Measurements from ENCODE around the gene SRC.

The SRC gene

DNA sequence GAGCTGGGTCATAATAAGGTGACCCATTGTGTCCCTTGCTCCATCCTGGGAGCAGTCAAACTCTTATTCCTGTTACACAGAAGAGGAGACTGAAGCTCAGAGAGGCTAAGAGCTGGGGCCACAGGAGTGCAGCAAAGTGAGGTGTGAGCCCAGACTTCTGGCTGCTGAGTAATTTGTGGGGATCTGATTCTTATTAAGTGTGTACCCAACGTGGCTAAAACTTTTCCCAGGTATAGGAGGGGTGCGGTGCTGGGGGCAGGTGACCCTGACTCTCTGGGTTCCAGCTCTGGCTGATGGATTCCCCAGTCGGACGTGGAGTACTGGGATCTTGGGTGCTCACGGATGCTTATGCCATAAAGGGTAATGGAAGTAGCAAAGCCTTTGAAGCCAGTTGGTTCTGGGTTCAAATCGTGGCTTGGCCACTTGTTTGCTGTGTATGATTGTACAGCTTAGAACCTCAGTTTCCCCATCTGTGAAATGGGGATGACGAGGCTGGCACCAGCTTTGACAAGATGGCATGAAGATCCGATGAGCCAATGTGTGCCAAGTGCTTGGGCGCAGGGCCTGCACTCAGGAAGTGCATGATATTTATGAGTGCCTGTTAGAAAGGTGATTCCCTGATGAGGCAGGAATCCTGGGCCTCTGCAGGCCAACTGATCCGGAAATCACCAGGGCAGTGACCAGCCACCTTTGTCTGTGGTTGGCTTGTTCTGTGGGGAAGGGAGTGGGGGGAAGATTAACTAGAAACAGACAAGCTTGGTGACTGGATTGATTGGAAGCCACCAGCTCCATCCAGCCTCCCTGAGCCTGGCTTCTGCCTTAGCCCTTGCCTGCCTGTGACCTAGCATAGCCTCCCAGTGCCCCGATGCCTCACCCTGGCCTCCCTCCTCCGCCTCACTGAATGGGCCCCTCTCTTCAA, 6.0 kb downstream of the SRC start:
- DNase-seq: no peak

DNA sequence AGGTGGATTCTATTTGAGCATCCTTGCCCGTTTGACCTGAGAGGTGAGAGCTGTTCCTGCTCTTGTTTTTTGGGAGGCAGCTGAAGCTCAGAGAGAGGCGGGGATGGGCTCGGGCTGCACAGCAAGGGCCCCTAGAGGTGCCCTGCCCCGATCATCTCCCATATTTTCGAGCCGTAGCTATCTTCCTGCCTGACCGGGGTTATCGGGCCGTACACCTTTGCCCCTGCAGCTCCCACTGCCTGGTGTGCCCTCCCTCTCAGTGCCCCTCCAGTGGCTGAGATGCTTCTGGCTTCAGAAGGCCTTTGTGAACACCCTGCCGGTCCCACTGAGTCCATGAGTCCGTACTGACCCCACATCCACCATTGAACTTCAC, 6.7 kb downstream of the SRC start:
- DNase-seq: no peak

DNA sequence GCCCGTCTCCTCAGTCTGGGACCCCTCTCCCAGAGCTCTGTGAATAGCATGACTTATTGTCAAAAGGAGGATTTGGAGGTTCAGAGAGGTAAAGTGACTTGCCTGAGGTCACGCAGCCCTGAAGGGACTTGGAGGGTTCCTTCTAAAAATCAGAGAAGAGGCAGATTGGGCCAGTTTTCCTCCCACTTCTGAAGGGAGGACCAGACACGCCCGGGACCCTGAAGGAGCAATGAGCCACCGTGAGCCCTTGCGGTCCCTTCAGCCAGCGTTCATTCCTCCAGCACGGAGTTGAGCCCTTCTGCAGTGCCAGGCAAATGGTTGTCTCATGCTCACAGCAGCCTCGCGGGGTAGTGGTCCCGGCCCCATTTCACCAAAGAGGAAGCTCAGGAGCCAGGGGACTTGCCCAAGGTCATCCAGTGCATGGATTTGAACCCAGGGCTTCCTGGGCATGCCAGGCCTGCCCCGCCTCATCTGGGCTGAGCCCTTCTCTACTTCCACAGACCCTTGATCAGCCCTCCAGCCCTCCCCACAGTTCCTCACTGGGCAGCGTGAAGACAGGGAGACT, 7.4 kb downstream of the SRC start:
- no peak for DNase-seq

DNA sequence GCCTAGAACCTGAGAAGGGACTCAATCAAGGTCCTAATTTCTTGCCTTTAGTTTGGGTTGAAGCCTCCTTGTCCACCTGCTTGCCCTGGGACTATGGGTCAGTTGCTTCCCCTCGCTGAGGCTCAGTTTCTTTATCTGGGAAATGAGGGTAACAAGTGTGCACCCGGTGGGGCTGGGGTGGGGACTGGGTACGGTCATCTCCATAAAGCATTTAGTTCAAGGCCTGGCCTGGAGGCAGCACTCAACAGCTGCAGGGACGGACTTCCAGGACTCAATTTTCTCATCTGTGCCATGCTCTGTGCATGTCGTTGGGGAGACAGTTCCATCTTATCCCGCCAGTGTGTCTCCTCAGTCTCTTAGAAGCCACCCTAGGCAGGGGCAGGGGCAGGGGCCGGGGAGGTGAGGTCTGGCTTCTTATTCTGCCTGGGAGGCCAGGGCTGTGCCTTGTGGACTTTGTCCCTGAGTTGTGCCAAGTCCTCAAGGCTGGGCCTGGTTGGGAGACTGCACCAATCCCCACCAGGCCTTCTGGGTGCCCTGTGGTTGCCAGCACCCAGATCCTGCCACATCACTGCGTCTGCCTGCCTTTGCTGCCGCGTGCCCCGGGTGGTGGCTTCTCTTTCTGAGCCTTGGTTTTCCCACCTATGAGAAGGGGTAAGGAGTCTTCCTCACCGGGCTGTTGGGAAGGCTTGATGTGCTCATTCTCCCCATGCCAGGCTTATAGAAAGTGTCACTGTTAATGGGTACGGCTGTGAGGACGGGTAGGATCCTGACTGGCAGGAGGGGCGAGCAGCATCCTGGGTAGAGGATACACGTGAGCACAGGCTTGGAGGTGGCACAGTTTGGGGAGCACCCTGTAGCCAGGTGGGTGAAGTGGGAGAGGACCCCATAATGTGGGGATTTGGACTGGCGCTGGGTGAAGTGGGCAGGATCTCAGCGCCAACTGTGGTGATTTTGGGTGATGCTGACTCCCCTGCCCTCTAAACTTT, 8.6 kb downstream of the SRC start:
- no peak for DNase-seq

DNA sequence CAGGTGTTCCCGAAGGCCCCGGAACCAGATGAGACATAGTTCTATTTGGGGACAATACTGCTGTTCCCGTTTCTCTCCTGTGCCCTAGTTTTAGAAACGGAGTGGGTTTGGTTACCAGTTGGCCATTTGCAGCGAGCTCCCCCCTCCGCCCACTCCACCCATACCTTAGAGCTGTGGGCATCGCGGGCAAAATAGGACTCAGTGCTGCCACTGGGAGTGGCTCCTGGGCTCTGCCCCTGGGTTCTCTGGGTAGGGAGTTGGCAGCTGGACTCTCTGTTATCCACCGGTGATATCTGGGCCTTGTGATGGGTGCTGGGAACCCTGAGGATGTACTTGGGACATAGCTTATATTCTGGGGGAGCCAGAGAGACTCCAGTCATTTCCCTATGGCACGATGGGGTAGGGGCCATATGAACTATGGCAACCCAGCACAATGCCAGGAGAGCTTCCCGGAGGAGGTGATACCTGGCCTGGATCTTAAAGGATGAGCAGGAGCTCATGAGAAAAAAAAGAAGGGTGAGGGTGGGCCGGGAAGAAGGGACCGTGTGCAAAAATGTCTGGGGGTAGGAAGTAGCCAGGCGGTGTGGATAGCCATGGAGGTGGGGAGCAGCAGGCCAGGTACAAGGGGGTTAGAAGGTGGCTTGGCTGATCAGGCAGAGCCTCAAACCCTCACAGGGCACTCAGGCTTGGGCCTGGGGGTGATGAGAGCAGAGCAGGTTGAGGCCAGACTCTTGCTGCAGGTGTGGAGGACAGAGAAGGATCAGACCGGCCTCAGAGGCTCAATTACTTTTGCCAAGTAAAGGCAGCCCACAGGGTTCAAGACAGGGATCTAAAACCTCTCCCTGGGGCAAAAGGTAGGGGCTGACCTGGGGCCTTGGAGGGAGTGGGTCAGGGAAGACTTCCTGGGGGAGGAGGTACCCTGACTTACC, 9.6 kb downstream of the SRC start:
- DNase-seq: no peak

DNA sequence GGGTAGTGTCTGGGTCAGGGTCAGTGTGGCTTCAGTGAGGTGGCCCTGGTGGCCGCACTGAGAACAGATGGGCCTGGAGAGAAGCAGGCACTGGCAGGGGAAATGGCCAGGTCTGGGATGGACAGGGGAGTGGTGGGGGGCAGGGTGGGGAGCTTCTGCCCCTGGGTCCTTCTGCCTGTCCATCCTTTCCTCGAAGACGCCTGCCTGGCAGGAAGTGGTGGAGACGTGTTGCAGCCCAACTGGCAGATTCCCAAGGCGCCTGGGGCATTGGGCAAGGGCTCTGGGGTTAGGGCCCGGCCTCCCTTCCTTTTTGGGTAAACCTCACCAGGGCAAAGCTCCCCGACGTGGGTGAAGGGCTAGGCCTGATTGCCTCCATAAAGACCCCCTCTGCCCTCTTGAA, 10.4 kb downstream of the SRC start:
- DNase-seq: no peak

DNA sequence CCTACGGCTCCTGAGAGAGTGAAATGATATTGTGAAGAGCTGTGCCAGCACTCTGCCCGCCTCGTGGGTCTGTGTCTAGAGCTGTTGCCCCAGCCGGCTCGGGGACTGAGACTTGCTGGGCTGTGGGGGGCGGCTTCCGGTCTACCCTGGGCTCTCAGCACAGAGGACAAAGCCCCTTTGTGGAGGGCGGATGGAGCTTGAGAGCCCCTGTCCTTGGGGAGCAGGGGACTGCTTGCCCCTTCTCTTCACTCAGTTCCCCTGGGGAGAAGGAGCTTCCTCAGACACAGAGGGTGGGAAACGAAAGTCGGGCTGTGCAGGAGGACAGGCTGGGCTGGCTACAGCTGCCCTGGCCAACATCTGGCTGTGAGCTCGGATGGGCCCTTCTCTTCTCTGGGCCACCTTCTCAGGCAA, 11.0 kb downstream of the SRC start:
- no peak for DNase-seq

DNA sequence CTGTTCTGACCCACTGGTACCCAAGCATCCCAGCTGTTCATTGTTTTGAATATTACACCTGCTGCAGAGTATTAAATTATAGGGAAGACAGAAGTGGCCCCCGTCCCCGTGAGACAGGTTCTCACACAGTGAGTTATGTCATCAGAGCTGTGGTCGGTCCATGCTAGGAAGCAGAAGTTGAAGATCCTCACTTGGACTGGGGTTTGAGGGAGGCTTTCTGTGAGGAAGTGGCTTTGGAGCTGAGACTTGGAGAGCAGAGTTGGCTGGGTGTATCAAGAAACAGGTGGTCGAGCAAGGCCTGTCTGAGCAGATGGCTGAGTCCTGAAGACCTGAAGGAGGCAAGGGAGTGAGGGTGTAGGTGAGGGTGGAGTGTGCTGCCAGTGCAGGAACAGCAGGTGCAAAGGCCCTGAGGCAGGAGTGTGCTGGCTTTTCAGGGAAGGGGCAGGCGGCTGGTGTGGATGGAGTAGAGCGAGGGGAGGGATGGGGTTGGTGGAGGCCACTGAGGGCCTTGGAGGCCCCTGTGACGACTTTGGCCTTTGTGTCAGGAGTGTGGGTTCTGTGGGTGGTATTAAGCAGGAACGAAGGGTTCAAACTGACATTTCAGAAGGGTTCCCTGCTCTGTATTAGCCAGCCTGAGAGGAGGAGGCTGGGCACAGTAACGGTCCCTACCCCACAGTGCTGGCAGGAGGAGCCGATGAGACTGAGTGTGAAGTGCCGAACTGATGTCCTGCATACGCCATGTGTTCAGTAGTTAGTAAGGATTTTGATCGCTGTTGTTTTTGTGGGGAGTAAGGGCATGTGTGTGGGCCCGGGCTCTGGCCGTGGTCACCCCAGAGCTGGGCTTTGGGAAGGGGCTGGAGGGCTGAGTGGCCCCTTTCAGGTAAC, 11.8 kb downstream of the SRC start:
- peak; percentile 47 for DNase-seq

DNA sequence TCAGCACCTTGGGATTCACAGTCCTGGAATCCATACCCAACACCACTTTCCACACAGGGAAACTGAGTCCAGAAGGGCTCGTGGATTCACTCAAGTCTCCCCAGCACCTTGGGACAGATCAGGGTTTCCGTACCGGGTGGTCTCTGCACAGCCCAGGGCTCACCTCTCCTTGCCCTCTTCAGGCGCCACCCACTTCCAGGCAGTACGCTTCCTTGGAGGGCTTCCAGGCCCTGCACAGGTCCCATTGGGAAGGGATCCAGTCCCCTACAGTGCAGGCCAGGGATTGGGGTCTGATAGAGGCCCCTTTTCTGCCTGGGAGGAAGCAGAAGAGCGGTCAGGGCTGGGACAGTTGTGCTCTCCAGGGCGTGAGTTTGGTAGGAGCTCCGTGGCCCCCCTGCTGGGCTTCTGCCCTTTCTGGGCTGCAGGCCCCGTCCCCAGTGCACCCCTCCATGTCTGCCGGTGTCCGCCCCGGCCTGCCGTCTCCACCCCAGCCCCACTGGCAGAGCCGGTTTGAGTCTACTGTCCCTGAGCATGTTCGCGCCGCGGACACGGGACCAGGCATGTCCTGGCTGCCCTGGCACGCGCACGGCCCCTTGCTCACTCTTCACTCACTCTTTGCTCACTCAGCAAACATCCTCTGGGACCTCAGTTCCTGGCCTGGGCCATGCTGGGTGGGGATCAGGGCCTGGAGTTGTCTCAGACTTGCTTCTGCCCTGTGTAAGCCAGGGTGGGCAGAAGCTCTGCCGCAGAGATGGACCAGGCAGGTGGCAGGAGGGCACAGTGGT, 12.6 kb downstream of the SRC start:
- DNase-seq: no peak

DNA sequence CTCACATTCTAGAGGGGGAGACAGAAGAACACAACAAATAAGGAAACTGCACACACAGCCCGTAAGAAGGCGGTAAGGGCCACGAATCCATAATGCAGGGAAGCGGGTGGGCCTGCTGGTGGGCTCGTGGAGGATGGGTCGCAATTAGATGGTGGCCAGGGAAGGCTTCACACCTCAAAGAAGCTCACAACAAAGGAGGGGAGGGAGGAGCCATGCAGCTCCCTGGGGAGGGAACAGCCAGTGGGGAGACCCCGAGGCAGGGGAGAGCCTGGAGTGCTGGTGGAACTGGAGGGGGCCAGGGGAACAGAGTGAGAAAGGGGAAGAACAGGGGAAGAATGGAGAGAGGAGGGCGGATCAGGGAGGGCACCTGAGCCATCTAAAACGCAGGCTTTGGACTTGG, 13.4 kb downstream of the SRC start:
- no peak for DNase-seq

DNA sequence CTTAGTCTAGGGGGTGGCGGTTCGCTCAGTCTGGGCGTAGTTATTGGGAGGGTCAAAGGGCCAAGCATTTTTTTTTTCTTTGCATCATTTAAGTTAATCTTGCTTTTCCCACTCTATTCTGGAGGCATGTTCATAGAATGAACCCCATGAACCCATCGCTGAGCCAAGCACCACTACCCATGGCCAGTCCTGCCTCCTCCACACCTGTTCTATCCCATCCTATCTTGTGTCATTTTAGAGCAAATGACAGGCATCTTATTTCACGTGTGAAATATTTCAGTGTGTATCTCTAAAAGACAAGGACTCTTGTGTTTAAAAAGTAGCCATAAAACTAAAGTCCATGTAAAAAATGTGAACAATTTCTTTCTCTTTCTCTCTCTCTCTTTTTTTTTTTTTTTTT, 13.9 kb downstream of the SRC start:
- DNase-seq: no peak

DNA sequence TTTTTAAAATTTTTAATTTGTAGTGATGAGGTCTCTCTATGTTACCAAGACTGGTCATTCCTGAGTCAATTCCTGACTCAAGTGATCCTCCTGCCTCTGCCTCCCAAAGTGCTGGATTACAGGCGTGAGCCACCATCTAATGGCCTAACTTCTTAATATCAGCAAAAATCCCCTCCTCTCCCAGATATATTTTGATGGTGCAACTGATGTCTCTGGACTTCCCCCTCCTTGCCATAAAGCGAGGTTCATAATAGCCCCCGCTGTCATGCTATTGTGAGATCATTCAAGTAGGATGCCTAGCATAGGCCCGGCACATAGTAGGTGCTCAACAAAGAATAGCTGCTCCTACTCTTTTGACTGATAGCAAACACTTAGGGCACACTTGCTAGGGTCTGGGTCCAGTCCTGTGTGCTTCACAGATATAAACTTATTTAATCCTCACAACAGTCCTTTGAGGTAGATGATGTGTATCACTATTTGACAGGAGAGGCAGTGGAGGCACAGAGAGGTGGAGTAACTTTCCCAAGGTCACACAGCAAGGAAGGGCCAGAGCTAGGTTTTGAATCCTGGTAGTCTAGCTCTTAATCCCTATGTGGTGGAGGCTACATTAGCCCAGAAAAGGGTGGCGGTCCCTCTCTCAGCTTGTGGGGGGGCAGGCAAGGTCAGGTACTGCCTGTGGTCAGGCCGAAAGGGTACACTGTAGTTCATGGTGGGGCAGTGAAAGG, 14.6 kb downstream of the SRC start:
- no peak for DNase-seq

DNA sequence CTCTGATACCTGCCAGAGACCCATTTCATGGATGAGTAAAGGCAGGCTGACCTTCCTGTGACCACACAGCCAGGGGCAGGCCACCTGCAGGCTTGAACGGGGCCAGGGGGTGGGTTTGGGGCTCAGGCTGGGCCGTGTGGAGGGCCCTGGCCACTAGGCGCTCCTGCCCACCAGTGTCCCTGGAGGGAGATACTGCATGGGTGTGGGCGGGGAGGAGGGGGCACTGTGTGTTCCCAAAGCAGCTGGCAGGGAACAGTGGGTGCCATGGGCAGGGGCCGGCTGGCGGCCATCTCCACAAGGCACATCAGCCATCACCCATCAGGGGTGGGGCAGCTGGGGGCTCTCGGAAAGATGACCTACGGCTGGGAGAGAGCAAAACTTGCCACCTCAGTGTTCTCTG, 15.4 kb downstream of the SRC start:
- DNase-seq: no peak

DNA sequence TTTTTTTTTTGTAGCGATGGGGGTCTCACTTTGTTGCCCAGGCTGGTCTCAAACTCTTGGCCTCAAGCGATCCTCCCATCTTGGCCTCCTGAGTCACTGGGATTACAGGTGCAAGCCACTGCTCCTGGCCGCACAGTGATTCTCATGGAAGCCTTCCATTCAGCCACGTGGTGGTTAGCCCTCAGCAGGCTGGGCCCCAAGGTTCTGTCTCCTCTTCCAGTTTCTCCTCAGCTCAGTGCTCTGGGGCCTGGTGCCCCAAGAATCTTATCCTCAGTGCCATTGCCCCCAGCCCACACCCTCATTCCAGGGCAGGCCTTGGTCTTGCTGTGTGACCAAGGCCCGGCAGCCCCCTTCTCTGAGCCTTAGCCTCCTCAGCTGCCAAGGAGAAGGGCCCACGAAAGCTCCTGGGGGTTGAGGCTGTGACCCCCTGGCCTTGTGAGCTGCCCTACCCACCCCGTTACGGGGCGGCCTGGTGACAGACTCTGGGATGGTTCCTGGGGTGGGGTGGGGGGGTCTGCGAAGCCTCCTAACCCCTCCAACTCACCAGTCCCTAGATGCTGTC, 16.4 kb downstream of the SRC start:
- DNase-seq: no peak

DNA sequence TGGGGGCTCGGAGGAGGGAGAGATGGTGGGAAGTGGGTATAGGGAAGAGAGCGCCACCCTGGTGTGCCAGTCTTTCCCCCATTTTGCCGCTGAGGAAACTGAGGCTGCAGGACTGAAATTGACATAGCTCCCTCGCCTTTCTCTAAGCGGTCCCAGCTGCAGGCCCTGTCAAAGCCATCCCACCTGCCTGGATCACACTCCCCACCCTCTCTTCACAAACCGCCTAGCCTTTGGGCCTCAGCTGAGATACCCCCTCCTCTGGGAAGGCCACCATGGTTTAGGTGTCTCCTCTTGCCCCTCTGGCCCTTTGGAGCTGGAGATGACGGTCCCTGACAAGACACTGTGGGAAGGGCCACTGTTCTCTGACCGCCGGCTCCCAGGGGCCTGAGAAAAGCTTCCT, 16.9 kb downstream of the SRC start:
- DNase-seq: no peak

DNA sequence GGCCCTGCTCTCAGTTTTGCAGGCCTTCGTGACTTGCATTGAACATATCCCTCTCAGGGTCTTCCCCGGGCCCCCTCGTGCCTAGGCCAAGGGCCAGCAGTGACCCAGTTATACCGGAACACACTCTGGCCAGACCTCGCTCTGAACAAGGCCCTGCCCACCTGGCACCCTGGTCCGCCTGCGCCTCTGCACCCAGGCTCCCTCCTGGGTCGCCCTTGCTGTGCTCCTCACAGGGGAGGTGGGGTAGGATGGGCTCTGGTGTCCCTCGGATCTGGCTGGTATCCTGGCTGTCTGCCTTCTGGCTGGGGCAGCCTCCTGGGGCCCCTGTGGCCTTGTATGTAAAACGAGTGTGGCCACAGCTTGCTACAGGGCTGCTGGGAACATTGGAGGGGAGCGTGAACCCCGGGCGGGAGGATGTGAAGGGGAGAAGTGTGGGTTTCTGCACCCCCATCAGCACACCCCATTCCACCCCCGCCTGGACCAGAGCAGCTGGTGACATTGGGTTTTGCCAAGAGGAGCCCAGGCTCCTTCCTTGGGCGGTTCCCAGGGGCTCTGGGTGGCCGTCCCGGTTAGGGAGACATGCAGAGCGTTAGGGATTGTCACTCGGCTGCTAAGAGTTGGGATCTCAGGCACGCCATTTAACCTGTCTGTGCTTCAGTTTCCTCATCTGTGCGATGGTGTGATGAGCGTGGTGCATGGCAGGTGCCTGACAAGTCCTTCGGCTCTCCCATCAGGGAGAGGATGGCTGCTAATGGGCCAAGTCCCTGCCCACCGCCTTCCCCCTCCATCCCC, 17.5 kb downstream of the SRC start:
- no peak for DNase-seq

DNA sequence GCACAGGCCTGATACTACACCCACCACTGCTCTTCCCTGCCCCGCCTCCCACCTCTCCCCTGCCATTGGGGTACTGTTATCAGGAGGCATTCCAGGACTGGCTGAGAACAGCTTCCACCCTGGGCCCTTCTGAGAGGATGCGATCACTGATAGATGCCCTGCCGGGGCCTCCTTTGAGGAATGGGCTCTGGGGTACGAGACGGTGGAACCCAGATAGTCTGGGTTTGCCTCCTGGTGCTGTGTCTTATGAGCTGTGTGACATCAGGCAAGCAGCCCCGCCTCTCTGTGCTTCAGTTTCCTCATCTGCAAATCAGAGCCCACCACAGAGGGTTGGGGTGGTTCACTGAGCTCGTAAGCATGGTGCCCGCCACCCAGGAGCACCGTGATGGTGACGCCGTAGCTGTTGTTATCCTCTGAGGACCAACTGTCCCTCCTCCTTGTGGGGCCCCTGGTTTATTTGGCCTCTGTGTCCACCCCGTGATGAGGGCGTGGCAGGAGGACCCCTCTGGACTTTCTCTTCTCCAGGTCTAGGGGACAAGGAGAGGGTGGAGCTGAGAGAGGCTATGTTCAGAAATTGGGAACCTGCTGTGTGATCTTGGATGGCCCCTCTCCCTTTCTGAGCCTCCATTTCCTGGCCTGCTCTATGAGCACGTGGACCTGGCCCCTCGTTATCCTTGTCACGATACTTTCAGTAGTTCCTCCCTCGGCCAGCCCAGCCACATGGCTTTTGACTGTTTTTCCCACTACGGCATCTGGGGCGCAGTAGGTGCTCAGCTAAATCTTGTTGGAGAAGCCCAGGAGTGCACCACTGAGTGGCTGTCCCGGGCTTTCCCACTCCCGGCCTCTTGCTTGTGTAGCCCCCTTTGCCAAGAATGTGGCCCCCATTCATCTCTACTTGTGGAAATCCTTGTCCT, 18.3 kb downstream of the SRC start:
- DNase-seq: no peak

DNA sequence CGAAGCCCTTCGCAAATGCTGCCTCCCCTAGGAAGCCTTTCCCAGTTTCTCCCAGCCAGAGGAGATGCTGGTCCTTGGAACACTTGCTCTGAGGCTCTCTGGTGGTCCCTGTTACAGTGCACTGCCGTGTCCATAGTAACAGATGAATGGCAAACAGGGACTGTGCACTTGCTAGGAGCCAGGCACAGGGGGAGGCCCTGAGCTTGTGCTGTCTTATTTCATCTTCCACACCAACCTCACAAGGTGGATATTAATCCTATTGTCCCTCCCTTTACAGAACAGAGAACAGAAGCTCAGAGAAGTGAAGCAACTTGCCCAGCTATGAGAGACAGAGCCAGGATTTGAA, 19.0 kb downstream of the SRC start:
- no peak for DNase-seq

Measured in KG1 (cell line).